ENCODE data around the gene BEX4. TPM values are rescaled to one million over a fixed set of nuclear protein-coding genes. Genes with fewer than 3 reads are reported as not detected.

Gene BEX4, protein sequence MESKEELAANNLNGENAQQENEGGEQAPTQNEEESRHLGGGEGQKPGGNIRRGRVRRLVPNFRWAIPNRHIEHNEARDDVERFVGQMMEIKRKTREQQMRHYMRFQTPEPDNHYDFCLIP
- 14.8 and 16.8 TPM in 2 replicates for total RNA-seq

DNA sequence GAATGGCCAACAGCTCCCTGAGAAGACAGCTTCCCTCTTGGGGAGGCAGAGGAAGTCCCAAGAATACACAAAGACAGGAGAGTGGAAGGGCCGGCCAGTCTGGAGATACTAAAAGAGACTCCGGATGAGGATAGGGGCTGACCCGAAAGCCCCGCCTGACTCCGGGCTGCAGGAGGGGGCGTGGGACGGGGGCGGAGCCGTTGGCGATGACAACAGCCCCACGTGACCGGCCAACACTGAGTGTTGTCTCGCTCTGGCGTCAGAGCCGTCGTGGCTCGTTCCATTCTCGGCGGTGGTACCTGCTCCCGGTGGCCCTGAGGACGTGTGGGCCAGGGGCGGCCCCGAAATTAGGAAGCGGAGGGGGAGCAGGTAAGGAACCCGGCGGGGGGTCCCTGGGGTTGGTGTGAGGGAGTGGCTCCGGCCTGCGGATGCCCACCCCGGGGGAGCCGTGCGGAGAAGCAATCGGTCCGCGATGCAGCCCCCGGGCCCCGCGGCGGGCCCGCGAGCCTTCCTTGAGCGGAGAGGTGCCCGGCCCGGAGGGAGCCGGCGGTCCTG, at the start of gene BEX4:
Gene BEX4 (plus strand): TSS at position 239 of the 555 bp plus-strand sequence. CDS start 1,046 bp downstream, outside the sequence.

DNA sequence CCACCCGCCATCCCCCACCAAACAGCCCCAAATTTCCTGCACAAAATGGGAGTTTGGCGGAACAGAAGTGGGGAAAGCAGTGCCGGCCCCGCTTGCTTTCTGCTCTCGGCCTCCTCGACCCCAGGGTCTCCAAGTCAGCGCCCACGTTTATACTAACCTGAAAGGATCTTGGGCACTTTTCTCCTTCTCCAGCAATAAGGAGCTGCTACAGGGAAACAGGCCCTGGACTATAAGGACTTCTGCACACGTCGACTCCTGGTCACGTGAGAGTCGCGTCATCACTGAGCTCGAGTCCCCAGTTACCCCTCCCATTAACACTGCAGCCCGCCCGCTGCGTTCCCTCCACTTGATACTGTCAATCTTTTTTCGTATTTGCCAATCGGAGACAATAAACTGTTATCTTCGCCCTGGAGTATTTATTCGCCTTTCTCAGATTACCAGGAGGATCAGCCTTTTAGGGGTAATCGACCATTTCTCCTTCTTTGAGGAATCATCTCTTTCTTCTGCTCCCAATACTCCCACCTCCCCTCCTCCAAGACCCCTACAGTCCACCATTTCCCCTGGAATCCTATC, 40.1 kb downstream of the BEX4 start, which contains the start of gene TCEAL8:
Gene TCEAL8 (minus strand): TSS at position 235 of the 573 bp plus-strand sequence. CDS start 1,176 bp downstream, outside the sequence.

Other genes with a start within 250 kb of the BEX4 start
- 8.7 and 12.6 TPM in 2 replicates for gene BEX1, start 150.9 kb upstream of the BEX4 start, total RNA-seq
- gene NXF3, start 122.0 kb upstream of the BEX4 start, total RNA-seq, result 0.07 TPM in 1 of 2 replicates, not detected in the other
- gene TCEAL8, start 40.0 kb downstream of the BEX4 start, total RNA-seq, result 66.0 and 102 TPM in 2 replicates
- not detected in 2 replicates for gene TCEAL5, start 61.6 kb downstream of the BEX4 start, total RNA-seq
- gene BEX2, start 95.9 kb downstream of the BEX4 start, total RNA-seq, result 1.0 and 1.9 TPM in 2 replicates
- gene TCEAL7, start 115.1 kb downstream of the BEX4 start, total RNA-seq, result 19.9 and 31.7 TPM in 2 replicates
- gene TCEAL9, start 141.4 kb downstream of the BEX4 start, total RNA-seq, result 73.2 and 92.0 TPM in 2 replicates
- gene BEX3, start 161.4 kb downstream of the BEX4 start, total RNA-seq, result 210 and 275 TPM in 2 replicates